Measurements from ENCODE around the gene FBLN2. TPM values are rescaled to one million over a fixed set of nuclear protein-coding genes. Genes with fewer than 3 reads are reported as not detected.

The FBLN2 gene
- total RNA-seq, 1 donor: 54.6 TPM

- H3K4me3 ChIP-seq (ENCODE audit: insufficient read depth, low read length): no peak overlapping the region
- no peak for TF ChIP-seq CTCF (IDR thresholded peaks at IDR 0.05; ENCODE audit: extremely low read depth, low read depth, low read length)
- no peaks in the 10 kb centered on the region for H3K27me3 ChIP-seq (ENCODE audit: insufficient read depth, low read length)
- H3K4me1 ChIP-seq (ENCODE audit: insufficient read depth, low read length): no peaks in the 10 kb centered on the region
- H4K20me1 ChIP-seq (ENCODE audit: insufficient read depth, low read length): no peaks in the 10 kb centered on the region
- no peaks in the 10 kb centered on the region for H3K36me3 ChIP-seq (ENCODE audit: insufficient read depth, low read length)
- H3K27ac ChIP-seq (ENCODE audit: low read depth, low read length): no peak overlapping the region
- H3K4me2 ChIP-seq (ENCODE audit: insufficient read depth, low read length): no peak overlapping the region
- no peaks in the 10 kb centered on the region for H3K9me3 ChIP-seq (ENCODE audit: low read depth, low read length)
- H2AFZ ChIP-seq (ENCODE audit: low read length): no peak overlapping the region
- DNase-seq (ENCODE audit: insufficient read length, low spot score, missing footprints): peak; percentile 66
- no peaks in the 10 kb centered on the region for H3K79me2 ChIP-seq (ENCODE audit: insufficient read depth, low read length)
Measured at GRCh38 chr3:13590841-13591520, 42.1 kb downstream of the FBLN2 start.

GRCh38 chr3:13593615-13594014 is 44.7 kb downstream of the FBLN2 start:
- no peaks in the 10 kb centered on the region for H3K36me3 ChIP-seq (ENCODE audit: insufficient read depth, low read length)
- no peaks in the 10 kb centered on the region for H3K79me2 ChIP-seq (ENCODE audit: insufficient read depth, low read length)
- no peaks in the 10 kb centered on the region for H3K4me1 ChIP-seq (ENCODE audit: insufficient read depth, low read length)
- H4K20me1 ChIP-seq (ENCODE audit: insufficient read depth, low read length): no peaks in the 10 kb centered on the region
- no peaks in the 10 kb centered on the region for H3K9me3 ChIP-seq (ENCODE audit: low read depth, low read length)
- no peak overlapping the region for H2AFZ ChIP-seq (ENCODE audit: low read length)
- DNase-seq (ENCODE audit: insufficient read length, low spot score, missing footprints): no peak
- H3K4me3 ChIP-seq (ENCODE audit: insufficient read depth, low read length): no peak overlapping the region
- no peaks in the 10 kb centered on the region for H3K27me3 ChIP-seq (ENCODE audit: insufficient read depth, low read length)
- H3K27ac ChIP-seq (ENCODE audit: low read depth, low read length): no peak overlapping the region
- no peak overlapping the region for H3K4me2 ChIP-seq (ENCODE audit: insufficient read depth, low read length)
- TF ChIP-seq CTCF (IDR thresholded peaks at IDR 0.05; ENCODE audit: extremely low read depth, low read depth, low read length): no peak

GRCh38 chr3:13594146-13594545 is 45.2 kb downstream of the FBLN2 start:
- no peak overlapping the region for H2AFZ ChIP-seq (ENCODE audit: low read length)
- no peak for DNase-seq (ENCODE audit: insufficient read length, low spot score, missing footprints)
- H3K4me3 ChIP-seq (ENCODE audit: insufficient read depth, low read length): no peak overlapping the region
- no peak for TF ChIP-seq CTCF (IDR thresholded peaks at IDR 0.05; ENCODE audit: extremely low read depth, low read depth, low read length)
- no peaks in the 10 kb centered on the region for H3K27me3 ChIP-seq (ENCODE audit: insufficient read depth, low read length)
- no peaks in the 10 kb centered on the region for H4K20me1 ChIP-seq (ENCODE audit: insufficient read depth, low read length)
- H3K27ac ChIP-seq (ENCODE audit: low read depth, low read length): no peak overlapping the region
- no peak overlapping the region for H3K4me2 ChIP-seq (ENCODE audit: insufficient read depth, low read length)
- H3K36me3 ChIP-seq (ENCODE audit: insufficient read depth, low read length): no peaks in the 10 kb centered on the region
- no peaks in the 10 kb centered on the region for H3K79me2 ChIP-seq (ENCODE audit: insufficient read depth, low read length)
- H3K9me3 ChIP-seq (ENCODE audit: low read depth, low read length): no peaks in the 10 kb centered on the region
- peaks cover under 1% of the 10 kb centered on the region for H3K4me1 ChIP-seq (ENCODE audit: insufficient read depth, low read length)

- Histone ChIP-seq H3K4me1 (ENCODE audit: insufficient read depth, low read length) (peaks cover 3% of the 10 kb centered on the region), H4K20me1 (ENCODE audit: insufficient read depth, low read length) (no peaks in the 10 kb centered on the region), H3K27ac (ENCODE audit: low read depth, low read length) (no peak overlapping the region), H3K27me3 (ENCODE audit: insufficient read depth, low read length) (no peaks in the 10 kb centered on the region), H3K4me2 (ENCODE audit: insufficient read depth, low read length) (no peak overlapping the region), H3K9me3 (ENCODE audit: low read depth, low read length) (no peaks in the 10 kb centered on the region), H2AFZ (ENCODE audit: low read length) (no peak overlapping the region), H3K4me3 (ENCODE audit: insufficient read depth, low read length) (no peak overlapping the region), H3K36me3 (ENCODE audit: insufficient read depth, low read length) (no peaks in the 10 kb centered on the region), H3K79me2 (ENCODE audit: insufficient read depth, low read length) (no peaks in the 10 kb centered on the region)
- peak; percentile 54 for DNase-seq (ENCODE audit: insufficient read length, low spot score, missing footprints)
- no peak for TF ChIP-seq CTCF (IDR thresholded peaks at IDR 0.05; ENCODE audit: extremely low read depth, low read depth, low read length)
Measured at GRCh38 chr3:13594991-13595421, 46.1 kb downstream of the FBLN2 start.

Measured in osteoblast (primary cell).